Colon (tissue), 2 donors: ENCODE measurements around the gene C1QL4.
"Not testable (repeated sequence)": the region's sequence is repeated elsewhere in the genome, so short reads cannot be mapped to it uniquely, and the experiment has no call there.

Source experiments
- FAIRE-seq: peaks from 2 replicates; lab custom pipeline; 2012; peaks lifted over from hg19 to GRCh38; lab: Jason Lieb, UNC
- donor health status: control.
- donor health status: control.

The C1QL4 gene

GRCh38 chr12:49301760-49302159 lies 35.2 kb downstream of the C1QL4 start:
- FAIRE-seq = no peak

GRCh38 chr12:49298160-49298559 lies 38.8 kb downstream of the C1QL4 start:
- no peak for FAIRE-seq

- FAIRE-seq = no peak
These were observed 39.3 kb downstream of the C1QL4 start for GRCh38 chr12:49297695-49298060.

GRCh38 chr12:49296836-49297694 lies 39.9 kb downstream of the C1QL4 start:
- FAIRE-seq = no peak

- FAIRE-seq = no peak
These were observed 40.8 kb downstream of the C1QL4 start for GRCh38 chr12:49296034-49296835.

GRCh38 chr12:49295082-49295936 lies 41.7 kb downstream of the C1QL4 start, which contains the start of gene PRPH:
Gene PRPH (plus strand): TSS chr12:49295147. CDS start chr12:49295201, 54 bp downstream.
- no peak for FAIRE-seq

- FAIRE-seq = no peak
These were observed 42.2 kb downstream of the C1QL4 start for GRCh38 chr12:49294804-49295081.

- FAIRE-seq = no peak
These were observed 42.7 kb downstream of the C1QL4 start for GRCh38 chr12:49294086-49294803.

GRCh38 chr12:49293056-49293956 lies 43.7 kb downstream of the C1QL4 start:
- FAIRE-seq = no peak

- no peak for FAIRE-seq
These were observed 44.3 kb downstream of the C1QL4 start for GRCh38 chr12:49292729-49293055.

- FAIRE-seq = no peak
These were observed 47.9 kb downstream of the C1QL4 start for GRCh38 chr12:49288922-49289555.

GRCh38 chr12:49288412-49288853 lies 48.6 kb downstream of the C1QL4 start:
- no peak for FAIRE-seq

GRCh38 chr12:49287876-49288275 lies 49.1 kb downstream of the C1QL4 start:
- no peak for FAIRE-seq

- FAIRE-seq = no peak
These were observed 52.3 kb downstream of the C1QL4 start for GRCh38 chr12:49284672-49285071.

- FAIRE-seq = no peak
These were observed 53.2 kb downstream of the C1QL4 start for GRCh38 chr12:49283541-49284429.

- FAIRE-seq = not testable (repeated sequence)
These were observed 54.1 kb downstream of the C1QL4 start for GRCh38 chr12:49282740-49283375.
